ENCODE results near the gene CATSPERB.

DNA sequence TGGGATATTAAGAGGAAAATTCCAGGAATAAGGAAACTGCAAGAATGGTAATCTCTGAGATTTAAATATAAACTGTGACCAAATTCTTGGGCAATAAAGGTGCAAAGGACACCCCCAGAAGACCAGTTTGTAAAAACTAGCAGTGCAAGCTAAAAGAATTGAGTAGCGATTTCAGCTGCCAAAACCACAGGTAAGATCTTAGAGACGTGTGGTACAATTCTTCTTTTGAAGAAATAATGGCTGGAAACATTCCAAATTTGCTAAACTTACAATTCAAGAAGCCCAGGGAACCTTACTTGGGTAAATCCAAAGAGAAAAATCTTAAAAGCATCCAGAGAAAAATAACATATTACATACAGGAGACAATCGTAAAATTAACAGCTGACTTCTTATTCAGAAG, 12.0 kb downstream of the CATSPERB start:
- TF ChIP-seq CTCF (conservative IDR thresholded peaks at IDR 0.05; ENCODE audit: low read length) (no peak), EZH2phosphoT487 (IDR thresholded peaks at IDR 0.05; ENCODE audit: borderline replicate concordance) (no peak)
